Endometrial microvascular endothelial cells (primary cell): ENCODE data around the gene PDE4B. TPM values are rescaled to one million over a fixed set of nuclear protein-coding genes. Genes with fewer than 3 reads are reported as not detected.

Experiments
- in situ Hi-C: cut with HindIII; loops from 2 replicates; pipeline ENCODE4 v1.10.0; 2017; ENCODE audit warnings: low sequenced_read_pairs, low pct_unique_long_range_greater_than_20kb; ENCODE audit errors: inconsistent ontology term
- total RNA-seq: library from RNA; depleted of rRNA; stranded (reverse); fragments of >200 nt; gene quantifications from one replicate; pipeline ENCODE4 v1.2.3, GENCODE V29; 2015; ENCODE audit errors: inconsistent ontology term

PDE4B gene
- total RNA-seq, 1 donor from 2014 or later: 21.9 TPM

GRCh38 chr1:65804584-65804983, 11.9 kb downstream of the PDE4B start:
- in situ Hi-C loops: no loop called here

GRCh38 chr1:65812065-65812464, 19.4 kb downstream of the PDE4B start:
- in situ Hi-C loops: no loop called here

DNA sequence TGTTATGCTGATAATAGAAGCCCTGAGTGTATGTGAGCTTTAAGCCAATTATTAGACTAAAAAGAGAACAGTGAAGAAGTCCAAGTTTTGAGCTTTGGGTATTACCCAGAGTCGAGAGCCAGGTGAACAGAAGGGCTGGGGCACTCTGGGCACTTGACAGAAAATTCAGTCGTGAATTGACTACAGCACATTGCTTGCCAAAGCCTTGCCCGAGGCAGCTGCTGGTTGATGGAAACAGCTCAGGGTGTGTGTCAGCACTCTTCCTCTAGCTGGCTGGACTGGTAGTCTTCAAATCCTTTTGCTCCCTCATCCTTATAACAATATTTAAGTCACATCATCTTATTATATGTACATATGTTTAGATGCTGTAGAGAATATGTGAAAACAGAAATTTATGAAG, 21.3 kb downstream of the PDE4B start:
- in situ Hi-C loops: no loop called here

DNA sequence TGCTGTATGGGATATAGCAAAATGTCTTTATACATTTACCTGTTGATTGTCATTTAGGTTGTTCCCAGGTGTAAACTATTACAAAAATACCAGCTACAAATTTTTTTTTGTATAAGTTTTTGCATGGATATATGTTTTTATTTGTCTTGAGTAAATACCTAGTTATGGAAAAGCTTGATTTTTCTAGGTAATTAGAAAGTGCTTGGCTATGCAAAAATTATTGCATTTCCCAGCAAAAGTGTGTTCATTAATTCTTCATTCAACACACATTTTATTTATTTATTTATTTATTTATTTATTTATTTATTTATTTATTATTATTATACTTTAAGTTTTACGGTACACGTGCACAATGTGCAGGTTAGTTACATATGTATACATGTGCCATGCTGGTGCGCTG, 22.1 kb downstream of the PDE4B start:
- in situ Hi-C loops: no loop called here

GRCh38 chr1:65817891-65818290, 25.2 kb downstream of the PDE4B start:
- in situ Hi-C loops: no loop called here

DNA sequence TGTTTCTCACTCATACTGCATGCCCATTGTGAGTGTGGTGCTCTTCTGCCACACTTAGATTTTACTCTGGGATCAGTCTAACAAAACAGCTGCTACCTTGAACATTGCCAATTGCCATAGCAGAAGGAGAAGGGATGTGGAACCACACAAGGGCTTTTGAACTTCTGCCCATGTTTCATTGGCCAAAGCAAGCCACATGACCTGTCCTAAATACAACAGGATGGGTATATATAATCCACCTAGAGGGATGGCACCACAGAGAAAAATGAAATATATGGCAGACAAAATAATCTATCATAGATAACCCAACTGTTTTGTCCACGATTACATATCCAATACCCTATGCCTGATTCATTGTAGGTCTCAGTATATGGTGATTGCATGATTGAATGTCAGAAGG, 26.3 kb downstream of the PDE4B start:
- in situ Hi-C loops: no loop called here

DNA sequence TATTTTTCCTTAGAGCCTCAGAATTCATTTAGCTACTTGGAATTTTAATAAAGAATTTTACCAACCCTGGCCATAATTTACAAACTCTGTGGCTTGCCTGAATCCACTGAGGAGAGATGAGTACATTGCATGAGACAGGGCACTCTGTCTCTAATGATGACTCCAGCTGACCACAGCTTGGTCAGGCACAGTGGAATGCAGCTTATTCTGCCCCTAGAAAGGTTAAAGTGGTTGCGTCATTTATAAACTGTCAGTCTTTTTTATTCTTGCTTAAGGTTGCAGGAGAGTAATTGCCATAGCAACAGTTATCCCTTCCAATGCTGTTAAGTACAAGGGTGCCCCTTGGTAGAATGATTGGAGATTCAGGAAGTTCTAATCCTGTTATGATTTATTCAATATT, 28.3 kb downstream of the PDE4B start:
- in situ Hi-C loops: no loop called here

- in situ Hi-C loops: no loop called here
These were observed 28.7 kb downstream of the PDE4B start for GRCh38 chr1:65821386-65821785.

DNA sequence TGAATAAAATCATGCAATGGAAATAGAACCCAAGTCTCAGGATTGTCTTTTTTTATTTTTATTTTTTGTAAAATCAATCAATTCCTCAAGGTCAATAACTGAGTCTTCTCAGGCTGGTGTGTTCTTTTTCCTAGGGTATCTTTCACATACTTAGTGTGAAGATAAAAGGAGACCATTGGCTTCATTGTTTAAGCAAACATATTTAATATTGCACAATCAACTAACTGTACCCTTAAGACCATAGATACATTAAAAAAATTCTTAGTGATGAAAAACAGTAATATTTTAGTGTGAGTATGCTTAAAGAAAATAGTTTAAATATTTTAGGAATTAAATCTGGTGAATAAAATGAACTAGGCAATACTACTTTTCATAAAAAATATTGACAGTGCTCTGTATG, 31.4 kb downstream of the PDE4B start:
- in situ Hi-C loops: no loop called here

- in situ Hi-C loops: no loop called here
These were observed 33.0 kb downstream of the PDE4B start for GRCh38 chr1:65825741-65826140.

DNA sequence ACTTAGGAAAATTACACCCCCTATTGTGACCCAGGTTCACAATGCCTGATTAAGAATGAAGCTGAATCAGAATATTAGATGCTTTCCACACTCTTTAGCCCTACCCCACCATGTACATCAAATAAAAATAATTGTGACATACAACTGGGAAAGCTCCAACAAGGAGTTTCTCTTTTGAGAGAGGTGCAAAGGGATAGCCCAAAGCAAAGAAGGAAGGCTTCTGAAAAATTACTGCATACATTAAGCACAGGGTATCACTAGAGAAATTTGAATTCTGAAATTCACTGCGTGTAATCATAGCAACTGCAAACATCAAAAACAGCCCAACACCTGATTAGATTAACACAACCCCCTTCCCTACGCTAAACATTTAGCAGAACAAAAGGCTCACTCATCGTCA, 34.1 kb downstream of the PDE4B start:
- in situ Hi-C loops: no loop called here

GRCh38 chr1:65827346-65827745, 34.7 kb downstream of the PDE4B start:
- in situ Hi-C loops: no loop called here

DNA sequence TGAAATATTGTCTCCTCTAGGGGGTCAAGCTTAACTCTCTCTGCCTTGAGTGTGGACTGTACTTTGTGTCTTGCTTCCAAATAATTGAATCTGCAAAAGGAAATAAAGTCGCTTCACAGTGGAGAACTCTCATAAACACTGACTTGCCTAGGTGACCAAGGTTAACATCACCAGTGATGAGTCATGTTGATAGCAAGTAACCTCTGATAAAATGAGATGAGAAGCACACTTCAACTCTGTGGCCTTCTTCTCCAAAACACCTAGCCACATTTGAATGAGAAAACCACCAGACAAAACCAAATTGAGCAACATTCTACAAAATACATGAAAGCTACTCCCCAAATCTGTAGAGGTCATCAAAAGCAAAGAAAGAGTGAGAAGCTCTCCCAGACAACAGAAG, 37.6 kb downstream of the PDE4B start:
- in situ Hi-C loops: no loop called here

- in situ Hi-C loops: no loop called here
These were observed 39.6 kb downstream of the PDE4B start for GRCh38 chr1:65832296-65832695.

GRCh38 chr1:65836686-65837085, 44.0 kb downstream of the PDE4B start:
- in situ Hi-C loops: no loop called here

DNA sequence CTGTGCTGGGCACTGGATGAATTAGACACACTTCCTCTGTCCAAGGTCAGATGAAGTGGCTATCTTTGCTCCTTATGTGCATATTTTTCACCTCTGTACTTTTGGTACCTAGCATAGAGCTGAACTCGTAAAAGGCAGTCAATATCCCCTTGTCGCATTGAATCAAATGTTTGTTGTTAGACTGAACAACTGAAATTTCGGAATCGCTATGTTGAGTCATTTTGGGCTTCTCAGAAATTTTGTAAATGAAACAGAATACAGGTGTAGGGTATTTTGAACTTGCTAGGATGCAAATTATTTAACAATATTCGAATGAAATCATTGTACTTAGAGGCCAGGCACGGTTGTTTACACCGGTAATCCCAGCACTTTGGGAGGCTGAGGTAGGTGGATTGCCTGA, 48.0 kb downstream of the PDE4B start:
- in situ Hi-C loops: no loop called here

GRCh38 chr1:65844296-65844695, 51.6 kb downstream of the PDE4B start:
- in situ Hi-C loops: no loop called here

GRCh38 chr1:65844821-65845534, 52.3 kb downstream of the PDE4B start:
- in situ Hi-C loops: no loop called here

GRCh38 chr1:65845535-65846060, 52.9 kb downstream of the PDE4B start:
- in situ Hi-C loops: no loop called here

GRCh38 chr1:65846866-65847265, 54.2 kb downstream of the PDE4B start:
- in situ Hi-C loops: no loop called here

GRCh38 chr1:65850281-65850680, 57.6 kb downstream of the PDE4B start:
- in situ Hi-C loops: no loop called here
